HepG2 (cell line): ENCODE measurements around the gene C1S. TPM values are rescaled to one million over a fixed set of nuclear protein-coding genes. Genes with fewer than 3 reads are reported as not detected.

ENCODE experiments used
- BCL6 ChIP-seq: IDR thresholded peaks from 2 replicates; pipeline ENCODE4 v1.6.1; 2016; ENCODE audit warnings: missing genetic modification reagents, missing compliant biosample characterization
- GLI4 ChIP-seq: sonication (generic); formaldehyde crosslinking; IDR thresholded peaks from 2 replicates; pipeline ENCODE4 v1.5.1; 2020; ENCODE audit warnings: missing genetic modification reagents, mild to moderate bottlenecking, moderate library complexity, borderline replicate concordance
- HNF4A ChIP-seq: sonication (generic); formaldehyde crosslinking; IDR thresholded peaks from 2 replicates; pipeline ENCODE4 v1.4.0; 2020; ENCODE audit warnings: missing genetic modification reagents
- KDM3A ChIP-seq: IDR thresholded peaks from 2 replicates; pipeline ENCODE4 v1.6.1; 2018; ENCODE audit warnings: low read depth, missing compliant biosample characterization
- MEIS1 ChIP-seq: sonication (generic); formaldehyde crosslinking; IDR thresholded peaks from 2 replicates; pipeline ENCODE4 v1.9.0; 2021; ENCODE audit warnings: mild to moderate bottlenecking, missing genetic modification reagents, moderate library complexity, borderline replicate concordance
- RAD51 ChIP-seq: fragments of 450-650 bp; IDR thresholded peaks from 2 replicates; pipeline ENCODE4 v1.6.1; 2016; ENCODE audit warnings: borderline replicate concordance
- SCMH1 ChIP-seq: sonication (generic); formaldehyde crosslinking; IDR thresholded peaks from 2 replicates; pipeline ENCODE4 v1.9.0; 2021; ENCODE audit warnings: missing genetic modification reagents, mild to moderate bottlenecking, borderline replicate concordance
- SP1 ChIP-seq, 2 experiments: fragments of 450-650 bp in 1 of 2; sonication (generic) in 1 of 2; formaldehyde crosslinking in 1 of 2; IDR thresholded peaks; 2 replicates each; pipeline versions ENCODE4 v1.4.0 to v1.6.1; 2016 to 2020; ENCODE audit warnings: missing genetic modification reagents in 1 of 2
- XRCC5 ChIP-seq: fragments of 200-400 bp; formaldehyde crosslinking; optimal IDR thresholded peaks from 2 replicates; pipeline ENCODE3; 2017; ENCODE audit warnings: mild to moderate bottlenecking, low read length
- ZFY ChIP-seq: sonication (generic); formaldehyde crosslinking; IDR thresholded peaks from 2 replicates; pipeline ENCODE4 v1.4.0; 2020; ENCODE audit warnings: missing genetic modification reagents
- ZNF234 ChIP-seq: sonication (generic); formaldehyde crosslinking; conservative IDR thresholded peaks from 2 replicates; pipeline ENCODE4 v1.5.1; 2020; ENCODE audit warnings: mild to moderate bottlenecking, missing genetic modification reagents
- ZNF367 ChIP-seq: sonication (generic); formaldehyde crosslinking; IDR thresholded peaks from 2 replicates; pipeline ENCODE4 v1.4.0; 2020; ENCODE audit warnings: missing genetic modification reagents, borderline replicate concordance
- ZNF44 ChIP-seq: sonication (generic); formaldehyde crosslinking; IDR thresholded peaks from 2 replicates; pipeline ENCODE4 v1.5.1; 2020; ENCODE audit warnings: mild to moderate bottlenecking, missing genetic modification reagents
- ZNF724P ChIP-seq: sonication (generic); formaldehyde crosslinking; IDR thresholded peaks from 2 replicates; pipeline ENCODE4 v1.8.0; 2022; ENCODE audit warnings: missing genetic modification reagents, borderline replicate concordance
- ZNF761 ChIP-seq: sonication (generic); formaldehyde crosslinking; conservative IDR thresholded peaks from 2 replicates; pipeline ENCODE4 v1.4.0; 2020; ENCODE audit warnings: mild to moderate bottlenecking, missing genetic modification reagents
- ZNF766 ChIP-seq: sonication (generic); formaldehyde crosslinking; IDR thresholded peaks from 2 replicates; pipeline ENCODE4 v1.5.0; 2020; ENCODE audit warnings: missing genetic modification reagents, borderline replicate concordance
- polyA plus RNA-seq, 8 experiments: library from polyadenylated mRNA; depleted of rRNA in 3 of 8; stranded (reverse) in 7 of 8; unstranded in 1 of 8; fragments of >200 nt; fragmentation: Illumina TruSeq in 4 of 8; extraction: Trizol in 4 of 8; gene quantifications; 2 replicates each; pipeline versions ENCODE4 v1.2.1 to v1.2.3, GENCODE V29; 2011 to 2016; ENCODE audit warnings: low read depth in 4 of 8, missing spikeins in 1 of 8, mixed read lengths in 1 of 8; ENCODE audit not compliant: insufficient read depth in 1 of 8
- total RNA-seq, 5 experiments: library from RNA; depleted of rRNA; stranded (reverse); fragments of >200 nt; fragmentation: Illumina TruSeq; extraction: Trizol; gene quantifications; 2 replicates each; pipeline ENCODE4 v1.2.3, GENCODE V29; 2016; ENCODE audit warnings: low read depth in 1 of 5
- TF ChIP-seq, protein P1 (sequence below): sonication (generic); formaldehyde crosslinking; IDR thresholded peaks from 2 replicates; pipeline ENCODE4 v1.5.1; 2020; ENCODE audit warnings: missing genetic modification reagents, mild to moderate bottlenecking, borderline replicate concordance
- TF ChIP-seq, protein P2 (sequence below): sonication (generic); formaldehyde crosslinking; IDR thresholded peaks from 2 replicates; pipeline ENCODE4 v1.4.0; 2020; ENCODE audit warnings: missing genetic modification reagents
- TF ChIP-seq, protein P3 (sequence below): IDR thresholded peaks from 2 replicates; pipeline ENCODE4 v1.6.1; 2016; ENCODE audit warnings: low read depth, control low read depth
- TF ChIP-seq, protein P4 (sequence below): sonication (generic); formaldehyde crosslinking; IDR thresholded peaks from 2 replicates; pipeline ENCODE4 v1.8.1; 2022; ENCODE audit warnings: mild to moderate bottlenecking, missing genetic modification reagents

Gene C1S
- total and polyA plus RNA-seq, 2 of the 13 experiments (the other 11 are each of a cell fraction or from before 2014, with no cell fraction given): 14.5 to 18.2 TPM

DNA sequence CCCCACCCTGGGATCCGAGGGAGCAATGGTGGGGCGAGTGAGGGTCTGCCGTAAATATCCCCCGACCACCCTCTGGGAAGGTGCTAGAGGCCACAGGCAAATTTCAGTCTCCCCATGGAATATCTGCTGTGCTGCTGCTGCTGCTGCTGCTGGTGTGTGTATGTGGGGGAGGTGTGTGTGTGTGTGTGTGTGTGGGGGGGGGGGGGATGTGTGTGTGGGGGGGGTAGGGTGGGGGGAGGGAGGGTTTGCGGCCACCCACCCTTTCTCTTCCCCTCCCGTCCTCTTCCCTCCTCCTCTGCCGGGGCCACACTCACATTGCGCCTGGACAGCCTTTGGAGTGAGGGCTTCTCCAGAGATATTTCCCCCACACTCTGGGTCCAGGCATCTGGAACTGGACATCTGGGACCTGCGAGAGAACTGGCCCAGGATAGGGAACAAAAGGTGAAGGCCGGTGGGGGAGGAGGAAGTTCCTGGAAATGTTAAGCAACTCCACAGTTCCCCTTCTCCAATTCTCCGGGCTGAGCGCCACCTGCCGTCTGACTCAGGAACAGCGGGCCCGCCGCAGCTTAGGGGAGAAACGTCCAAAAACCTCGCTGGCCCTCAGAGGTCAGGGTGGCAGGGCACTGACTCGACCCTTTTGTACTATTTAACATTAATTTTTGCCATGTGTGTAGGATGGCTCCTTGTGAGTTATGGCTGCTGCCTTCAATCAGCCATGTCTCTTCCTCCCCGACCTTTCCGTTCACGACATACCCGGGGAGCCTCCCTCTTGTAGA lies 48.5 kb downstream of the C1S start, which contains the start of gene C1RL (continued):
- TF ChIP-seq ZNF761 (CRISPR knock-in tag): no peak
- TF ChIP-seq ZNF367 (CRISPR knock-in tag): 0 out of 2 replicates have a peak, but pooled peaks have one; percentile 52
- no peak for TF ChIP-seq SCMH1 (CRISPR knock-in tag)
- no peak for TF ChIP-seq ZNF766 (CRISPR knock-in tag)
- no peak for TF ChIP-seq SP1 (IDR thresholded peaks at IDR 0.05)
- TF ChIP-seq SP1 (CRISPR knock-in tag; IDR thresholded peaks at IDR 0.05): no peak
- peak; percentile 89 for TF ChIP-seq BCL6
- no peak for TF ChIP-seq ZNF44 (CRISPR knock-in tag)
- TF ChIP-seq, protein P1, sequence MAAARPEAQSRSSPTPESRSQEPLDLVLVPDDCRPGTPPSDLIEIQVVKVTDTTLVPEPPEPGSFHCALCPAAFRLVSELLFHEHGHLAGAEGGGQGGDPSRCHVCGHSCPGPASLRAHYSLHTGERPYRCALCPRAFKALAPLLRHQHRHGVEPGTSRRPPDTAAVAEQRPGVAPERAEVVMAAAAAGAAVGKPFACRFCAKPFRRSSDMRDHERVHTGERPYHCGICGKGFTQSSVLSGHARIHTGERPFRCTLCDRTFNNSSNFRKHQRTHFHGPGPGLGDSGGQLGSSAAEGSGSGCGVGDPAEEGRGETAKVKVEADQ (CRISPR knock-in tag): no peak; the same call in 1 of the 2 replicates
- TF ChIP-seq KDM3A (CRISPR knock-in tag): peak; percentile 65; the same call in 1 of the 2 replicates
- no peak for TF ChIP-seq MEIS1 (CRISPR knock-in tag)
- TF ChIP-seq, protein P2, sequence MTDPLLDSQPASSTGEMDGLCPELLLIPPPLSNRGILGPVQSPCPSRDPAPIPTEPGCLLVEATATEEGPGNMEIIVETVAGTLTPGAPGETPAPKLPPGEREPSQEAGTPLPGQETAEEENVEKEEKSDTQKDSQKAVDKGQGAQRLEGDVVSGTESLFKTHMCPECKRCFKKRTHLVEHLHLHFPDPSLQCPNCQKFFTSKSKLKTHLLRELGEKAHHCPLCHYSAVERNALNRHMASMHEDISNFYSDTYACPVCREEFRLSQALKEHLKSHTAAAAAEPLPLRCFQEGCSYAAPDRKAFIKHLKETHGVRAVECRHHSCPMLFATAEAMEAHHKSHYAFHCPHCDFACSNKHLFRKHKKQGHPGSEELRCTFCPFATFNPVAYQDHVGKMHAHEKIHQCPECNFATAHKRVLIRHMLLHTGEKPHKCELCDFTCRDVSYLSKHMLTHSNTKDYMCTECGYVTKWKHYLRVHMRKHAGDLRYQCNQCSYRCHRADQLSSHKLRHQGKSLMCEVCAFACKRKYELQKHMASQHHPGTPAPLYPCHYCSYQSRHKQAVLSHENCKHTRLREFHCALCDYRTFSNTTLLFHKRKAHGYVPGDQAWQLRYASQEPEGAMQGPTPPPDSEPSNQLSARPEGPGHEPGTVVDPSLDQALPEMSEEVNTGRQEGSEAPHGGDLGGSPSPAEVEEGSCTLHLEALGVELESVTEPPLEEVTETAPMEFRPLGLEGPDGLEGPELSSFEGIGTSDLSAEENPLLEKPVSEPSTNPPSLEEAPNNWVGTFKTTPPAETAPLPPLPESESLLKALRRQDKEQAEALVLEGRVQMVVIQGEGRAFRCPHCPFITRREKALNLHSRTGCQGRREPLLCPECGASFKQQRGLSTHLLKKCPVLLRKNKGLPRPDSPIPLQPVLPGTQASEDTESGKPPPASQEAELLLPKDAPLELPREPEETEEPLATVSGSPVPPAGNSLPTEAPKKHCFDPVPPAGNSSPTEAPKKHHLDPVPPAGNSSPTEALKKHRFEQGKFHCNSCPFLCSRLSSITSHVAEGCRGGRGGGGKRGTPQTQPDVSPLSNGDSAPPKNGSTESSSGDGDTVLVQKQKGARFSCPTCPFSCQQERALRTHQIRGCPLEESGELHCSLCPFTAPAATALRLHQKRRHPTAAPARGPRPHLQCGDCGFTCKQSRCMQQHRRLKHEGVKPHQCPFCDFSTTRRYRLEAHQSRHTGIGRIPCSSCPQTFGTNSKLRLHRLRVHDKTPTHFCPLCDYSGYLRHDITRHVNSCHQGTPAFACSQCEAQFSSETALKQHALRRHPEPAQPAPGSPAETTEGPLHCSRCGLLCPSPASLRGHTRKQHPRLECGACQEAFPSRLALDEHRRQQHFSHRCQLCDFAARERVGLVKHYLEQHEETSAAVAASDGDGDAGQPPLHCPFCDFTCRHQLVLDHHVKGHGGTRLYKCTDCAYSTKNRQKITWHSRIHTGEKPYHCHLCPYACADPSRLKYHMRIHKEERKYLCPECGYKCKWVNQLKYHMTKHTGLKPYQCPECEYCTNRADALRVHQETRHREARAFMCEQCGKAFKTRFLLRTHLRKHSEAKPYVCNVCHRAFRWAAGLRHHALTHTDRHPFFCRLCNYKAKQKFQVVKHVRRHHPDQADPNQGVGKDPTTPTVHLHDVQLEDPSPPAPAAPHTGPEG: 0 out of 2 replicates have a peak, but pooled peaks have one; percentile 18
- no peak for TF ChIP-seq RAD51
- no peak for TF ChIP-seq ZFY
- TF ChIP-seq GLI4 (CRISPR knock-in tag): no peak
- TF ChIP-seq ZNF234 (CRISPR knock-in tag): no peak
- TF ChIP-seq, protein P3, sequence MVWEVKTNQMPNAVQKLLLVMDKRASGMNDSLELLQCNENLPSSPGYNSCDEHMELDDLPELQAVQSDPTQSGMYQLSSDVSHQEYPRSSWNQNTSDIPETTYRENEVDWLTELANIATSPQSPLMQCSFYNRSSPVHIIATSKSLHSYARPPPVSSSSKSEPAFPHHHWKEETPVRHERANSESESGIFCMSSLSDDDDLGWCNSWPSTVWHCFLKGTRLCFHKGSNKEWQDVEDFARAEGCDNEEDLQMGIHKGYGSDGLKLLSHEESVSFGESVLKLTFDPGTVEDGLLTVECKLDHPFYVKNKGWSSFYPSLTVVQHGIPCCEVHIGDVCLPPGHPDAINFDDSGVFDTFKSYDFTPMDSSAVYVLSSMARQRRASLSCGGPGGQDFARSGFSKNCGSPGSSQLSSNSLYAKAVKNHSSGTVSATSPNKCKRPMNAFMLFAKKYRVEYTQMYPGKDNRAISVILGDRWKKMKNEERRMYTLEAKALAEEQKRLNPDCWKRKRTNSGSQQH (CRISPR knock-in tag): no peak; the same call in 1 of the 2 replicates
- TF ChIP-seq HNF4A (CRISPR knock-in tag): peak; percentile 60
- TF ChIP-seq, protein P4, sequence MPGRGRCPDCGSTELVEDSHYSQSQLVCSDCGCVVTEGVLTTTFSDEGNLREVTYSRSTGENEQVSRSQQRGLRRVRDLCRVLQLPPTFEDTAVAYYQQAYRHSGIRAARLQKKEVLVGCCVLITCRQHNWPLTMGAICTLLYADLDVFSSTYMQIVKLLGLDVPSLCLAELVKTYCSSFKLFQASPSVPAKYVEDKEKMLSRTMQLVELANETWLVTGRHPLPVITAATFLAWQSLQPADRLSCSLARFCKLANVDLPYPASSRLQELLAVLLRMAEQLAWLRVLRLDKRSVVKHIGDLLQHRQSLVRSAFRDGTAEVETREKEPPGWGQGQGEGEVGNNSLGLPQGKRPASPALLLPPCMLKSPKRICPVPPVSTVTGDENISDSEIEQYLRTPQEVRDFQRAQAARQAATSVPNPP (CRISPR knock-in tag): no peak
- TF ChIP-seq XRCC5: peak; percentile 95
- no peak for TF ChIP-seq ZNF724P (CRISPR knock-in tag)
